Body of pancreas (tissue), 4 donors: Measurements from ENCODE around the gene TIGAR.
A peak's percentile ranks its signal among the peaks of the same experiment; 100 is the strongest.

Experiments
- CTCF ChIP-seq, 7 experiments: fragments of 450-650 bp in 4 of 7; fragments of 200-600 bp in 3 of 7; sonication (generic) in 3 of 7; IDR thresholded peaks; one replicate each; pipeline ENCODE4 v1.5.1; 2016 to 2019; ENCODE audit warnings: antibody characterized with exemption in 7 of 7
- POLR2A ChIP-seq, 3 donors: fragments of 450-650 bp; IDR thresholded peaks; one replicate each; pipeline ENCODE4 v1.6.1; 2016; ENCODE audit warnings: antibody characterized with exemption in 3 of 3, mild to moderate bottlenecking in 2 of 3

- TF ChIP-seq CTCF (IDR thresholded peaks at IDR 0.05) (peak; percentile 42 to 78 (median 69)), POLR2A (IDR thresholded peaks at IDR 0.05) (peak in 1 of 3 donors; percentile 12)
Observed at GRCh38 chr12:4307593-4308333, 13.2 kb upstream of the TIGAR start.
